Heart left ventricle (tissue), 13 donors: ENCODE results near the gene INPP5K.
"Not testable (repeated sequence)": the region's sequence is repeated elsewhere in the genome, so short reads cannot be mapped to it uniquely, and the experiment has no call there.

ENCODE experiments used
- CTCF ChIP-seq, 12 donors: fragments of 200-600 bp; sonication (generic) in 4 of 12; IDR thresholded peaks; one replicate each; pipeline versions ENCODE4 v1.5.0 to v1.8.0; 2018 to 2022; ENCODE audit warnings: antibody characterized with exemption in 12 of 12, mild to moderate bottlenecking in 5 of 12
- POLR2A ChIP-seq, 2 donors: fragments of 450-650 bp; IDR thresholded peaks; one replicate each; pipeline ENCODE4 v1.6.1; 2017; ENCODE audit warnings: antibody characterized with exemption in 2 of 2, mild to moderate bottlenecking in 2 of 2, moderate library complexity in 2 of 2
- donor health status: ischemic (EF 13 %, LVEDD 7.1; RV severe dilation, severe dysfunction).
- donor health status: DM: no; HTN: yes; CAD: no.
- donor health status: DM: no; HTN: no; CAD: no.
- donor health status: ischemic (EF 25% LVEDD 6.9; RV normal size, moderate dysfunction).
- donor health status: ischemic (EF 25% LVEDD 5.7; RV mildly dilated, moderate dysfunction).
- donor health status: ischemic (EF 35%, LVEDD 5.7; RV mildly dilated, moderate dysfunction).
- donor health status: nonischemic (EF 11% LVEDD 7.7; RV severe dilation, severe dysfunction).
- donor health status: DM: yes; HTN: yes; CAD: no.
- donor health status: PGD.
- donor health status: ischemic (EF 29% LVEDD 5.4; RV normal size, mild dysfunction).
- donor health status: nonischemic (EF 23%, LVEDD 6.1; RV moderate dilation, normal function).

- not testable (repeated sequence) for TF ChIP-seq CTCF, POLR2A (IDR thresholded peaks at IDR 0.05)
Observed at GRCh38 chr17:1453694-1454093, 62.7 kb downstream of the INPP5K start.
